Coronary artery (tissue), 2 donors: Measurements from ENCODE around the gene ANKAR.
A peak's percentile ranks its signal among the peaks of the same experiment; 100 is the strongest.

Source experiments
- DNase-seq: peaks from one replicate; pipeline ENCODE4 v3.0.0-alpha.2; 2017; ENCODE audit warnings: low spot score
- H3K27ac ChIP-seq, 2 donors: fragments of 200-600 bp; sonication (generic); one replicate each; pipeline ENCODE4 v1.5.1; 2016 to 2019
- H3K4me3 ChIP-seq: fragments of 200-600 bp; sonication (generic); 2 replicates; pipeline ENCODE4 v1.5.1; 2016; ENCODE audit warnings: mild to moderate bottlenecking, moderate library complexity
- TF ChIP-seq, protein P1 (sequence below): fragments of 200-600 bp; sonication (generic); IDR thresholded peaks from one replicate; pipeline ENCODE4 v1.5.1; 2019; ENCODE audit warnings: antibody characterized with exemption

ANKAR gene, protein sequence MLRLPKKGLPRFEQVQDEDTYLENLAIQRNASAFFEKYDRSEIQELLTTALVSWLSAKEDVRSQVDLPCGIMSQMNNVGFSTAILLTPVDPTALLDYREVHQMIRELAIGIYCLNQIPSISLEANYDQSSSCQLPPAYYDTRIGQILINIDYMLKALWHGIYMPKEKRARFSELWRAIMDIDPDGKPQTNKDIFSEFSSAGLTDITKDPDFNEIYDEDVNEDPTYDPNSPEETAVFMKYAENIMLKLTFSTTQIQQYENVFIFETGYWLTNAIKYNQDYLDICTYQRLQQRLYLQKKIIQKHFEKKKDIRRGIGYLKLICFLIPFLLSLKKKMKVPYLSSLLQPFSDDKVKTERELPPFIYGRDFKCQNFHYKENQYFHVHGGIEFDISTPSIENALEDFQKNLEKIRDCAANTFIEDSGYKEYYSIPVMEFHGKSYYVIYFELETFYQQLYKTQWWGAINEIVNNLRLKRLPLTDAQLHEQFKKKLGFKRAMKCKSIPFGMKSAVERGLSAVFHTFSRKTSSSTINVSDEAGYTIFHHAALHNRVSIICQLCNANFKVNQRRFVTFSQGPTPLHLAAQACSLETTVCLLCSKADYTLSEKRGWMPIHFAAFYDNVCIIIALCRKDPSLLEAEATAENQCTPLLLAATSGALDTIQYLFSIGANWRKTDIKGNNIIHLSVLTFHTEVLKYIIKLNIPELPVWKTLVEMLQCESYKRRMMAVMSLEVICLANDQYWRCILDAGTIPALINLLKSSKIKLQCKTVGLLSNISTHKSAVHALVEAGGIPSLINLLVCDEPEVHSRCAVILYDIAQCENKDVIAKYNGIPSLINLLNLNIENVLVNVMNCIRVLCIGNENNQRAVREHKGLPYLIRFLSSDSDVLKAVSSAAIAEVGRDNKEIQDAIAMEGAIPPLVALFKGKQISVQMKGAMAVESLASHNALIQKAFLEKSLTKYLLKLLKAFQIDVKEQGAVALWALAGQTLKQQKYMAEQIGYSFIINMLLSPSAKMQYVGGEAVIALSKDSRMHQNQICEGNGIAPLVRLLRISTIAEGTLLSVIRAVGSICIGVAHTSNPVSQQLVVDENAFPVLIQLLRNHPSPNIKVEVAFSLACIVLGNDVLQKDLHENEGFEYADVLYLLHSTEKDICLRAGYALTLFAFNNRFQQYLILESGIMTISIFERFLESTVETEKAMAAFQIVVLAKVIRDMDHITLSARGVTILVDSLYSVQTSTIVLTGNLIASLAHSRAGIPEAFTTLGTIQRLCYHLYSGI (N-terminal part only)

DNA sequence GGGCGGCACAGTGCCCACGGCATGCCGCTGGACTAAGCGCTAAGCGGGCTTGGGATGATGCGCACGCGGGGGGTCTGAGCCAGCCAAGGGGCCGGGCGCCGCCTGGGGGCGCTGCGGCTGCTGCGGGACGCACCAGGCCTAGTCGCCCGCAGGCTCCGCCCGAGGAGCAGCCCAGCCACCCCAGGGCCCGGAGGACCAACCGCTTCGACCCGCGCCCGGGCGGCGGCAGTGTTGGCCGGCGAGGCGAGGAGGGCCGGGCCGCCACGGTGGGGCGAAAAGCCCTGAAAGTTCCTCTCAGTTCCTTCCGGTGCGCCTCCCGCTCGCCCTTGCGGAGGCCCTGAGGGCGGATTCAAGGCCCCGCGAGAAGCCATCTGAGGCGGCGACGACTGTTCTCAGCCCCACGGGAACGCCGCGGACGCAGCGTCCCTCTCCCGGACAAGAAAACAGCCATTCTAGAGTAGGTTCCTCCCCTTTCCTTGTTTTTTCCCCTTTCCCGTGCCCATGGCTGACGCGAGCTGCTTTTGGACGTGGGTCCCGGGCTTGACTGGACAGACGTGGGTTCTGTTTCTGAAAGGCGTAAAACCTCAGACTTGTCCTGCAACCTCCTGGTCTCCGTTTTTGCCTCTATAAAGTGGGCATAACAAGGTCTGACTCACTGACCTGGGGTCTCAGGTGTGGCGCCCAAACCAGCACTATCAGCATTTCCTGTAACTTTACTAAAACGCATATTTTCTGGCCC, at the start of gene ANKAR:
Gene ANKAR, plus strand, starts transcription at position 297 of the 739 bp plus-strand sequence. CDS start 1,821 bp downstream, outside the sequence.
- TF ChIP-seq, protein P1, sequence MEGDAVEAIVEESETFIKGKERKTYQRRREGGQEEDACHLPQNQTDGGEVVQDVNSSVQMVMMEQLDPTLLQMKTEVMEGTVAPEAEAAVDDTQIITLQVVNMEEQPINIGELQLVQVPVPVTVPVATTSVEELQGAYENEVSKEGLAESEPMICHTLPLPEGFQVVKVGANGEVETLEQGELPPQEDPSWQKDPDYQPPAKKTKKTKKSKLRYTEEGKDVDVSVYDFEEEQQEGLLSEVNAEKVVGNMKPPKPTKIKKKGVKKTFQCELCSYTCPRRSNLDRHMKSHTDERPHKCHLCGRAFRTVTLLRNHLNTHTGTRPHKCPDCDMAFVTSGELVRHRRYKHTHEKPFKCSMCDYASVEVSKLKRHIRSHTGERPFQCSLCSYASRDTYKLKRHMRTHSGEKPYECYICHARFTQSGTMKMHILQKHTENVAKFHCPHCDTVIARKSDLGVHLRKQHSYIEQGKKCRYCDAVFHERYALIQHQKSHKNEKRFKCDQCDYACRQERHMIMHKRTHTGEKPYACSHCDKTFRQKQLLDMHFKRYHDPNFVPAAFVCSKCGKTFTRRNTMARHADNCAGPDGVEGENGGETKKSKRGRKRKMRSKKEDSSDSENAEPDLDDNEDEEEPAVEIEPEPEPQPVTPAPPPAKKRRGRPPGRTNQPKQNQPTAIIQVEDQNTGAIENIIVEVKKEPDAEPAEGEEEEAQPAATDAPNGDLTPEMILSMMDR = peak; percentile 88
- H3K4me3 ChIP-seq = peak within 1 kb of the TSS; percentile 79
- peak; percentile 94 for DNase-seq
- H3K27ac ChIP-seq = peak within 1 kb of the TSS; percentile 83 to 96

DNA sequence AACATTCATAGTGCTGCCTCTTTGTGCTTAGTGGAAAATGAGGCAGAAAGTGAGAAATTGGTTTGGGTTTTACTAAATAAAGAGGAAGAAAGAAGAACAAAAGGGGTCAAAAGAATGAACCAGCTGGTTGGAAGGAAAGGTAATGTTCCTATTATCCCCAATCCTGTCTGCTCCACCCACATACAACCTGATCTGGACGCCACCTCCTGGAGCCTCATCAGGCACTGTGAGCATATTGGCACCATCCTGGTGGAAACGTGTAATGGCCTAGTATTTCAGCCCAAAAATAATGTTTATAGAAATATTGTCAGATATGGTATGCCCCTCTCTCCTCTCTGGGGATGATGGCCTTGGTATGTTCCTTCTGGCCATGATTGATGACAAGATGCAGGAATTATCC, 48.8 kb upstream of the ANKAR start:
- no peak for DNase-seq
- no peak overlapping the region for H3K4me3 ChIP-seq
- TF ChIP-seq, protein P1 = no peak
- no peak overlapping the region for H3K27ac ChIP-seq

DNA sequence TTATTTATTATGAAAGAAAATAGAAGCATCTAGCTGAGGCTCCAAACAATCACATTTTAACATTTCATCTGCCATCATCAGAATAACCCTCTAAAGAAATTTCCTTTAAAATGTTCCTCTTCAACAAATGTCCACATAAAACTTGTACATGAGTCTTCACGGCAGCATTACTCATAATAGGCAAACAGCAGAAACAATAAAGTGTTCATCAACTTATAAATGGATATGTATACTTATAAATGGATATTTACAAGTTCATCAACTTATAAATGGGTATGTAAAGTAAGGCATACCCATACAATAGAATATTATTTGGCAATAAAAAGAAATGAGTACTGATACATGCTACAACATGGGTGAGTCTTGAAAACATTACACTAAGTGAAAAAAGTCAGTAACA, 46.7 kb upstream of the ANKAR start:
- TF ChIP-seq, protein P1 = no peak
- no peak for DNase-seq
- H3K4me3 ChIP-seq = no peak overlapping the region
- no peak overlapping the region for H3K27ac ChIP-seq

DNA sequence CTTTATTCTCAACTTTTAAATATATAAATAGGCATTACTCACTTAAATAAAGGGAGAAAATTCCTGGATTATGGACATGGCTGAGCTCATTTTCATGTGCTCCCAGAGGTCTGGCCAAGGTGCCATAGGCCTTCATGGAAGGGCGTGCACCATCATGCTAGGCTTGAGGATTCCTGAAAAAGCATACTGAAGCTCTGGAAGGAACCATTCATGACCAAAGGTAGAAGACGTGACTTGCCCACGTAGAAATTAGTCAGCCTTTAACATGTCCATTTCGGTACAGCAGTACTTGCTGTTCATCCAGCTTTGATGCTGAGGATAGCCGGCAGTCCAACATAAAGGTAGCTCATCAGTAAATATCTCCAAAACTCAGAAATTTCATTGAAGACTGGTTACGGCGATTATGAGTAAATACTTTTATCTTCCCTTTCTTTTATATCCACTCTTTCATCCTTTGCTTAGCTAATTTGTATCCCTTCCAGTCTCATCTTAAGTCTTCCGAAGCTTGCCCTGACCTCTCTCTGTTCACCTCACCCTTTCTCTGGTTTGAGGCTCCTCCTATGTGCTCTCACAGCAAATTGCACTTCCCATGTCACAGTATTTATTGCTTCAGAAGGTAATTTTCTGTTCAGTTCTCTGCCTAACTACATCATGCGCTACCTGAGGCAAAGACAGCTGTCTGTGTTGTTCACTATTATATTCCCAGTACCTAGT, 45.5 kb upstream of the ANKAR start:
- H3K27ac ChIP-seq = peak overlapping the region in 1 of 2 donors; percentile 8
- TF ChIP-seq, protein P1 = no peak
- no peak for DNase-seq
- H3K4me3 ChIP-seq = no peak overlapping the region

DNA sequence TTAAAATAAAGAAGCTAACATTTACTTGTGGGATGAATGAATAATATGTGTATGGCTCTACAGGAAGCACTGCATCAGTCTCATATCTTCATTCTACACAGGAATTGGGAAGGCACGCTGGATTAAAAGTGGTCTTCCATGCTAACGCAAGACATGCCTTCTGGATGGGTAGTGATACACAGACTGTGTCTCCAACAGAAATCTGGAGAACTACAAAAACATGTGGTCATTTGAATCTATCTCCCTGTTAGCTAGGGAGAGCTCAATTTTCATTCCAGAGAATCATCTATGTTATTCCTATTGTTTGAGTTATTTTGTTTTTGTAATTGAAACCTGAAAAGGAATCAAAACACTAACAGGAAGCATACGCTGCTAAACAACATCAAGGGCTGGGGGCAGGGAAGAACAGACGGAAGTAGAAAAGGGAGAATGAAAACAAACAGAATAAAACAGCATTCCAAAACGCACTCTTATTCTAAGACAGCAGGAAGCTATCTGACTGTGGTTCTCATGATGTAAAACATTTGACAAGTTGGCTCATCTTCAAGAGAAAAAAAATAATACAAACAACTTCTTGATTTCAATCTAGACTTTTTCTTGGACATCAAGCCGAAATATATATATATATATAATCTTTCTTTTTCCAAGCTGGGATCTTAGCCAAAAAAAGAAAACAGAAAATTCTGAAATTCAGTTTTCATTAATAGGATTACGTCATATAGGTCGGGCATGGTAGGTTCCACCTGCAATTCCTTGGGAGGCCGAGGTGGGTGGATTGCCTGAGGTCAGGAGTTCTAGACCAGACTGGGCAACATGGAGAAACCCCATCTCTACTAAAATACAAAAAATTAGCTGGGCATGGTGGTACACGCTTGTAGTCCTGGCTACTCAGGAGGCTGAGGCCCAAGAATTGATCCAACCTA, 44.7 kb upstream of the ANKAR start:
- Histone ChIP-seq H3K4me3 (no peak overlapping the region), H3K27ac (peak overlapping the region in 1 of 2 donors; percentile 8)
- TF ChIP-seq, protein P1 = no peak
- no peak for DNase-seq
